Stomach smooth muscle (tissue), 2 donors: ENCODE results near the gene MAGEB4.

Experiments used
- H3K27ac ChIP-seq: one replicate; pipeline ENCODE4 v1.7.0; 2013; ENCODE audit warnings: mild to moderate bottlenecking, low read length, inconsistent platforms
- H3K27me3 ChIP-seq, 2 donors: one replicate each; pipeline ENCODE4 v1.7.0; 2013; ENCODE audit warnings: low read length in 2 of 2; ENCODE audit not compliant: insufficient read depth in 2 of 2, control insufficient read depth in 1 of 2
- H3K36me3 ChIP-seq, 2 donors: one replicate each; pipeline ENCODE4 v1.7.0; 2013; ENCODE audit warnings: low read length in 2 of 2; ENCODE audit not compliant: control insufficient read depth in 2 of 2, insufficient read depth in 2 of 2
- H3K4me1 ChIP-seq: one replicate; pipeline ENCODE4 v1.7.0; 2013; ENCODE audit warnings: low read length; ENCODE audit not compliant: control insufficient read depth, insufficient read depth
- H3K4me3 ChIP-seq, 2 donors: one replicate each; pipeline ENCODE4 v1.7.0; 2013; ENCODE audit warnings: low read length in 2 of 2
- H3K9ac ChIP-seq, 2 donors: one replicate each; pipeline ENCODE4 v1.7.0; 2013; ENCODE audit warnings: low read length in 2 of 2, mild to moderate bottlenecking in 1 of 2
- H3K9me3 ChIP-seq, 2 donors: one replicate each; pipeline ENCODE4 v1.7.0; 2013; ENCODE audit warnings: low read length in 2 of 2; ENCODE audit not compliant: control insufficient read depth in 2 of 2
- donor health status: healthy.
- donor health status: Pancreatic carcinoma.

MAGEB4 gene

DNA sequence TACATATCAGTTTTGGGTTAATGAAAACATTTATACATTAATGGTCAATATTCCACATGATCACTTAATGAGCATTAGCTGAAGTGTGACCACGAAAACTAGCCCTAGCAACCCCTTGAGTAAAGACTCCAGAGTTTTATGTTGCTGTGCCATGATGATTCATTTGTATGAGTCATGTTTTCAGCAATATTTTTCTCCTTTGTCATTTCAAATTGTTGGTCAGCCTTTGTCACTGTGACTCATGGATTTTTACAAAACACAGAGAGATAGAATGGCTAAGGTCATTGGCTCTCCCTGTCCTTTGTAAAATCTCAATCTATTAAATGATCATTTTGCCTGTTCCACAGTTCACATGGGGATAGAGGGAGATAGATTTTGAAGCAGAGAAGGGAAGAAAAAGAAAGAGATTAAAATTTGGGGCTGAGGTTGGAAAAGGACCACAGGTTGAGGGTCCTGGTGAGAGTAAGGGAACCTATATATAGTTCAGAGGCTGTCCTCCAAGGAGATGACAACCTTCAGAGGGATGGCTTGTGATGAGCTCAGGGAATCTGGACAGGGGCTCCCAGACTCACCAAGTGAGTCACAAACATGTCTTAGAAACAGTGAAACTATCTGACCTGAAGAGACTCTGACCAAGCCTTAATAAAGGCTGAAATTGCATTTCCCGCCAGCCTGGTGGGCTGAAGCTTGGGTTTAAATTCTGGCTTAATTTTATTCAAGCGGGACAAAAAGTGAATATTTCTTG, 41.8 kb downstream of the MAGEB4 start:
- Histone ChIP-seq H3K27ac (no peak overlapping the region), H3K27me3 (no peaks in the 10 kb centered on the region), H3K4me3 (no peak overlapping the region)

More for the DNA sequence above, 41.8 kb downstream of the MAGEB4 start:
- no peaks in the 10 kb centered on the region for H3K9me3 ChIP-seq
- no peak overlapping the region for H3K9ac ChIP-seq
- no peaks in the 10 kb centered on the region for H3K36me3 ChIP-seq
- no peaks in the 10 kb centered on the region for H3K4me1 ChIP-seq
